Activated B cell treated with CpG ODN at 0.5 μM for 24 hours (primary cell): ENCODE data around the gene RAPH1. TPM values are rescaled to one million over a fixed set of nuclear protein-coding genes. Genes with fewer than 3 reads are reported as not detected.

ENCODE experiments used
- ATAC-seq: fragments of 200-7000 bp; cut with Tn5 transposase; one replicate; pipeline ENCODE4 v1.10.0; 2021; ENCODE audit warnings: low read depth, mild to moderate bottlenecking, moderate library complexity
- CTCF ChIA-PET: fragments of 350-600 bp; sonication (Branson Sonifier 250); formaldehyde crosslinking; loops from one replicate; lab custom pipeline; 2021; ENCODE audit warnings: antibody characterized with exemption; lab: Charles Lee
- POLR2A ChIA-PET: fragments of 350-600 bp; sonication (Branson Sonifier 250); formaldehyde crosslinking; loops from one replicate; lab custom pipeline; 2021; ENCODE audit warnings: antibody characterized with exemption; lab: Charles Lee
- DNase-seq: peaks from one replicate; pipeline ENCODE4 v3.0.0; 2022
- H3K27ac Mint-ChIP-seq: one replicate; pipeline ENCODE4 v1.8.0; 2020; ENCODE audit warnings: mixed read lengths
- H3K27me3 Mint-ChIP-seq: one replicate; pipeline ENCODE4 v1.8.0; 2021; ENCODE audit warnings: mixed read lengths
- H3K36me3 Mint-ChIP-seq: one replicate; pipeline ENCODE4 v1.8.0; 2021; ENCODE audit warnings: low read depth, mixed read lengths
- H3K4me1 Mint-ChIP-seq: one replicate; pipeline ENCODE4 v1.8.0; 2021; ENCODE audit warnings: mixed read lengths
- H3K4me3 Mint-ChIP-seq: one replicate; pipeline ENCODE4 v1.8.0; 2020; ENCODE audit warnings: mild to moderate bottlenecking, mixed read lengths
- H3K9me3 Mint-ChIP-seq: one replicate; pipeline ENCODE4 v1.8.0; 2020; ENCODE audit warnings: mixed read lengths
- CTCF ChIP-seq: fragments of 200-600 bp; IDR thresholded peaks from one replicate; pipeline ENCODE4 v1.8.0; 2022; ENCODE audit warnings: antibody characterized with exemption, mild to moderate bottlenecking
- intact Hi-C: fragments of 100-400 bp; cut with micrococcal nuclease; formaldehyde crosslinking; loops from one replicate; pipeline ENCODE4 v1.15.1; 2024
- total RNA-seq: library from RNA; stranded (reverse); gene quantifications from 2 replicates; pipeline ENCODE4 v1.2.3, GENCODE V29; 2022

The RAPH1 gene
- total RNA-seq, 1 donor from 2014 or later, result 0.11 TPM

- intact Hi-C loops, result no loop called here
- Mint-ChIP-seq H3K27ac (no peak overlapping the region), H3K27me3 (peaks cover 19% of the 10 kb centered on the region), H3K4me3 (no peak overlapping the region), H3K36me3 (no peaks in the 10 kb centered on the region), H3K4me1 (no peaks in the 10 kb centered on the region), H3K9me3 (no peaks in the 10 kb centered on the region)
- no peak for DNase-seq
- TF ChIP-seq CTCF, result no peak
- ATAC-seq, result no peak
- ChIA-PET POLR2A (no interaction called here), CTCF (no interaction called here)
Observed at GRCh38 chr2:203562268-203562667, 27.2 kb upstream of the RAPH1 start.

GRCh38 chr2:203559641-203560040 is 24.5 kb upstream of the RAPH1 start:
- POLR2A ChIA-PET, result no interaction called here
- no peaks in the 10 kb centered on the region for H3K36me3 Mint-ChIP-seq
- DNase-seq (no peak), ATAC-seq (no peak)
- intact Hi-C loops, result no loop called here
- peaks cover 16% of the 10 kb centered on the region for H3K27me3 Mint-ChIP-seq
- no peaks in the 10 kb centered on the region for H3K9me3 Mint-ChIP-seq
- no peaks in the 10 kb centered on the region for H3K4me1 Mint-ChIP-seq
- no peak for TF ChIP-seq CTCF
- CTCF ChIA-PET, result no interaction called here
- no peak overlapping the region for H3K27ac Mint-ChIP-seq
- no peak overlapping the region for H3K4me3 Mint-ChIP-seq

GRCh38 chr2:203553784-203554183 is 18.7 kb upstream of the RAPH1 start:
- CTCF ChIA-PET, result no interaction called here
- DNase-seq (no peak), ATAC-seq (no peak)
- no peak overlapping the region for H3K4me3 Mint-ChIP-seq
- H3K36me3 Mint-ChIP-seq, result no peaks in the 10 kb centered on the region
- intact Hi-C loops, result no loop called here
- H3K27ac Mint-ChIP-seq, result no peak overlapping the region
- peaks cover 20% of the 10 kb centered on the region for H3K27me3 Mint-ChIP-seq
- POLR2A ChIA-PET, result no interaction called here
- no peaks in the 10 kb centered on the region for H3K9me3 Mint-ChIP-seq
- no peak for TF ChIP-seq CTCF
- H3K4me1 Mint-ChIP-seq, result no peaks in the 10 kb centered on the region

- POLR2A ChIA-PET, result no interaction called here
- Mint-ChIP-seq H3K9me3 (no peaks in the 10 kb centered on the region), H3K36me3 (no peaks in the 10 kb centered on the region), H3K4me1 (no peaks in the 10 kb centered on the region), H3K4me3 (no peak overlapping the region), H3K27ac (no peak overlapping the region), H3K27me3 (peaks cover 25% of the 10 kb centered on the region)
- CTCF ChIA-PET, result no interaction called here
- intact Hi-C loops, result no loop called here
- ATAC-seq, result no peak
- no peak for DNase-seq
- no peak for TF ChIP-seq CTCF
Observed at GRCh38 chr2:203551778-203552177, 16.7 kb upstream of the RAPH1 start.

GRCh38 chr2:203550266-203550665 is 15.2 kb upstream of the RAPH1 start:
- intact Hi-C loops, result no loop called here
- TF ChIP-seq CTCF, result no peak
- Mint-ChIP-seq H3K4me3 (no peak overlapping the region), H3K27me3 (peaks cover 27% of the 10 kb centered on the region), H3K9me3 (no peaks in the 10 kb centered on the region), H3K36me3 (no peaks in the 10 kb centered on the region), H3K27ac (no peak overlapping the region), H3K4me1 (no peaks in the 10 kb centered on the region)
- POLR2A ChIA-PET, result no interaction called here
- ATAC-seq, result no peak
- CTCF ChIA-PET, result no interaction called here
- DNase-seq, result no peak
